ENCODE results near the gene ACTR6. TPM values are rescaled to one million over a fixed set of nuclear protein-coding genes. Genes with fewer than 3 reads are reported as not detected.

ACTR6 gene
- total and polyA plus RNA-seq, 9 of the 15 experiments (the other 6 are each of a cell fraction or from before 2014, with no cell fraction given): 26.1 to 109 (median 70.9) TPM

DNA sequence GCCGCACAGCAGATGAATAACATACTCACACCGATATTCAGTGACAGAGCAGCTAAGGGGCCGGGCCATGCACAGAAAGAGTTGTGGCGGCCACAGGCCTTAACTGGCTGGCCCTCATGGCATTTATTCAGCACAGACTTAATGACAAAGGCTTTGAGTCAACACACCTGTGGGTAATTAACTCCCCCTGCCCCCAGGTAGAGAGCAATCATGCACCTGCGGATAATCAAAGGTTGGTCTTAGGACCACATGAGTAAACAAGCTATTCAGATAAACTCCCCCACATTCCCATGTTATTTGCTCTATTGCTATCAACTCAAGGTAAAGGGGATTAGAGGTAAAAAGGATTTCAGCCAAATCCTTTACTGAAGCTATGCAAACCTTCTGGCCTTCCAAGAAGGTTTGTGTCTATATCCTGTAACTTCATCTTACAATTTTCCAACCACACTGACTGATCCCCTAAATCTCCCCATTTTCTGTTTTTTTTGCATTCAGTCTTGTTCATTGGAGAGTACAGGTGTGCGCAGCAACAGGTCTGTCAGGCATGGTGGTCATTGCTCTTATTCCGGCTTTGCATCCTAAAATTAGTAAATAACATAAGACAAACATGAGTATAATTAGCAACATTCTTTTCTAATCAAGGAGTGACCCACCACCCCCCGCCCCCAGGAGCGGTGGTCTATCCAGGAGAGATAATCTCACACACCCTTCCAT is 41.1 kb upstream of the ACTR6 start (continued):
- no peak for TF ChIP-seq ETS2 (tag; IDR thresholded peaks at IDR 0.05; ENCODE audit: borderline replicate concordance, poor library complexity, severe bottlenecking)
- TF ChIP-seq NFE2 (IDR thresholded peaks at IDR 0.05; ENCODE audit: low read depth): no peak
- TF ChIP-seq ZBTB1 (CRISPR knock-in tag; IDR thresholded peaks at IDR 0.05; ENCODE audit: borderline replicate concordance, low read depth): no peak
- no peak for TF ChIP-seq ZNF707 (CRISPR knock-in tag; conservative IDR thresholded peaks at IDR 0.05)
- TF ChIP-seq MED1 (CRISPR knock-in tag; IDR thresholded peaks at IDR 0.05; ENCODE audit: borderline replicate concordance): no peak
- no peak for TF ChIP-seq TRIM24 (IDR thresholded peaks at IDR 0.05)
- TF ChIP-seq HDAC6 (IDR thresholded peaks at IDR 0.05; ENCODE audit: low read depth, low read length): no peak

- ATAC-seq (peak; percentile 100), DNase-seq (ENCODE audit: extremely low read depth in 1 of 4, low spot score in 3 of 4) (peak; percentile 54 to 80 (median 70)), FAIRE-seq (peak; percentile 88)
- 9% methylated on average over 16 of the region's 16 CpGs for WGBS (ENCODE audit: insufficient coverage, low coverage, missing lambda C conversion rate)
- Histone ChIP-seq H3K79me2 (ENCODE audit: control insufficient read depth, insufficient read depth, low read length) (no peaks in the 10 kb centered on the region), H3K9me1 (ENCODE audit: control insufficient read depth, insufficient read depth, low read length) (no peaks in the 10 kb centered on the region), H2AFZ (ENCODE audit: low read depth, low read length) (peak overlapping the region; percentile 57), H3K27me3 (ENCODE audit: control insufficient read depth in 2 of 2, insufficient read depth in 2 of 2, low read length in 2 of 2) (peaks cover 5 to 10% of the 10 kb centered on the region in 2 experiments; a peak in 4 of 5 replicates), H3K27ac (ENCODE audit: extremely low read depth, low read depth, low read length) (no peak overlapping the region), H4K20me1 (replicated peaks; ENCODE audit: control insufficient read depth, insufficient read depth, low read length) (no peaks in the 10 kb centered on the region), H3K36me3 (ENCODE audit: control insufficient read depth, insufficient read depth, low read length) (no peaks in the 10 kb centered on the region), H3K4me2 (ENCODE audit: insufficient read depth, low read length) (peak overlapping the region; percentile 62), H3K9me3 (replicated peaks; ENCODE audit: control insufficient read depth, insufficient read depth, low read depth, low read length) (no peaks in the 10 kb centered on the region), H3K4me3 (no peak overlapping the region), H3K9ac (ENCODE audit: insufficient read depth in 1 of 2, low read depth in 2 of 2, low read length in 2 of 2) (peak overlapping the region in 1 of 2 experiments; percentile 69; a peak in 1 of 4 replicates), H3K4me1 (replicated peaks in 1 of 2; ENCODE audit: control insufficient read depth in 2 of 2, insufficient read depth in 2 of 2, low read length in 2 of 2) (peaks cover 0 to 5% of the 10 kb centered on the region in 2 experiments; a peak in 3 of 5 replicates)
- intact Hi-C loops (cut with micrococcal nuclease) (loop anchor here (5.0 kb wide), 1 partner anchor 39 kb away; the partner anchor contains the start of gene ACTR6), in situ Hi-C loops (cut with MboI) (no loop called here)
- CTCF ChIA-PET (ENCODE audit: low intra/inter-chr PET ratio): no interaction called here
- BruUV-seq (replicated peaks): no TSS peak
- POLR2A ChIA-PET: interaction anchor here (0.6 to 1.4 kb wide), 3 partner anchors 9 to 34 kb away, joined by 3 to 4 read pairs (median 3); no protein-coding TSS in a partner anchor
- 0 out of 2 replicates have a peak, but pooled peaks have one; percentile 27 for TF ChIP-seq TRIM28 (IDR thresholded peaks at IDR 0.05)
- no peak for TF ChIP-seq ZNF583 (CRISPR knock-in tag; IDR thresholded peaks at IDR 0.05)
- peak; percentile 26; the same call in 1 of the 2 replicates for TF ChIP-seq CREM (IDR thresholded peaks at IDR 0.05; ENCODE audit: low read depth)
- peak; percentile 82 to 86 for TF ChIP-seq NRF1 (conservative IDR thresholded peaks at IDR 0.05 in 1 of 2, IDR thresholded peaks at IDR 0.05 in 1 of 2)
- TF ChIP-seq, protein P1, sequence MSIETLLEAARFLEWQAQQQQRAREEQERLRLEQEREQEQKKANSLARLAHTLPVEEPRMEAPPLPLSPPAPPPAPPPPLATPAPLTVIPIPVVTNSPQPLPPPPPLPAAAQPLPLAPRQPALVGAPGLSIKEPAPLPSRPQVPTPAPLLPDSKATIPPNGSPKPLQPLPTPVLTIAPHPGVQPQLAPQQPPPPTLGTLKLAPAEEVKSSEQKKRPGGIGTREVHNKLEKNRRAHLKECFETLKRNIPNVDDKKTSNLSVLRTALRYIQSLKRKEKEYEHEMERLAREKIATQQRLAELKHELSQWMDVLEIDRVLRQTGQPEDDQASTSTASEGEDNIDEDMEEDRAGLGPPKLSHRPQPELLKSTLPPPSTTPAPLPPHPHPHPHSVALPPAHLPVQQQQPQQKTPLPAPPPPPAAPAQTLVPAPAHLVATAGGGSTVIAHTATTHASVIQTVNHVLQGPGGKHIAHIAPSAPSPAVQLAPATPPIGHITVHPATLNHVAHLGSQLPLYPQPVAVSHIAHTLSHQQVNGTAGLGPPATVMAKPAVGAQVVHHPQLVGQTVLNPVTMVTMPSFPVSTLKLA (conservative IDR thresholded peaks at IDR 0.05): peak in 1 of 2 experiments; percentile 37; a peak in 1 of 4 replicates
- peak; percentile 23; the same call in 1 of the 2 replicates for TF ChIP-seq TFAP4 (CRISPR knock-in tag; IDR thresholded peaks at IDR 0.05; ENCODE audit: borderline replicate concordance)
- peak; percentile 58 for TF ChIP-seq VEZF1 (CRISPR knock-in tag; IDR thresholded peaks at IDR 0.05)
- no peak for TF ChIP-seq RHOXF2B (CRISPR knock-in tag; conservative IDR thresholded peaks at IDR 0.05)
Observed at GRCh38 chr12:100163416-100164152, 37.0 kb upstream of the ACTR6 start.

Data from K562 (cell line).